Suprapubic skin (tissue), 4 donors: ENCODE data around the gene EEF1E1. TPM values are rescaled to one million over a fixed set of nuclear protein-coding genes. Genes with fewer than 3 reads are reported as not detected.

ENCODE experiments used
- DNase-seq, 2 donors: peaks; one replicate each; pipeline ENCODE4 v3.0.0-alpha.2; 2019; ENCODE audit warnings: low spot score in 2 of 2
- H3K27ac ChIP-seq: fragments of 200-600 bp; sonication (generic); one replicate; pipeline ENCODE4 v1.5.1; 2019
- H3K27me3 ChIP-seq: fragments of 200-600 bp; sonication (generic); one replicate; pipeline ENCODE4 v1.5.1; 2019
- H3K36me3 ChIP-seq: fragments of 200-600 bp; sonication (generic); one replicate; pipeline ENCODE4 v1.5.1; 2019
- H3K4me1 ChIP-seq: fragments of 200-600 bp; sonication (generic); one replicate; pipeline ENCODE4 v1.5.1; 2019
- H3K4me3 ChIP-seq: fragments of 200-600 bp; sonication (generic); one replicate; pipeline ENCODE4 v1.5.1; 2019; ENCODE audit warnings: mild to moderate bottlenecking
- H3K9me3 ChIP-seq: fragments of 200-600 bp; sonication (generic); one replicate; pipeline ENCODE4 v1.5.1; 2019
- CTCF ChIP-seq, 2 donors: fragments of 200-600 bp in 1 of 2; fragments of 450-650 bp in 1 of 2; sonication (generic) in 1 of 2; IDR thresholded peaks; one replicate each; pipeline ENCODE4 v1.5.1; 2016 to 2019; ENCODE audit warnings: antibody characterized with exemption in 2 of 2, mild to moderate bottlenecking in 1 of 2, moderate library complexity in 1 of 2
- EP300 ChIP-seq: sonication (generic); formaldehyde crosslinking; IDR thresholded peaks from one replicate; pipeline ENCODE4 v1.6.1; 2017; ENCODE audit warnings: antibody characterized with exemption
- POLR2A ChIP-seq, 2 donors: fragments of 450-650 bp; IDR thresholded peaks; one replicate each; pipeline ENCODE4 v1.6.1; 2017; ENCODE audit warnings: antibody characterized with exemption in 2 of 2, mild to moderate bottlenecking in 2 of 2, moderate library complexity in 2 of 2
- POLR2AphosphoS5 ChIP-seq, 3 donors: sonication (generic); formaldehyde crosslinking; IDR thresholded peaks; one replicate each; pipeline ENCODE4 v1.6.1; 2017; ENCODE audit warnings: antibody characterized with exemption in 3 of 3
- WGBS: methylation state at CpG from one replicate; pipeline ENCODE4 v1.1.5; 2018; 5-methylcytosine and 5-hydroxymethylcytosine counted together
- total RNA-seq, 4 donors: library from RNA; depleted of rRNA; stranded (reverse); fragments of >200 nt; gene quantifications; one replicate each; pipeline ENCODE4 v1.1.0, GENCODE V29; 2016

EEF1E1 gene
- total RNA-seq, 4 donors from 2014 or later = 15.0 to 42.5 (median 31.3) TPM

GRCh38 chr6:8114956-8115355 lies 12.6 kb upstream of the EEF1E1 start:
- no peak overlapping the region for H3K4me3 ChIP-seq
- WGBS = 96% methylated on average over 4 of the region's 4 CpGs
- TF ChIP-seq EP300 (no peak), POLR2AphosphoS5 (IDR thresholded peaks at IDR 0.05) (no peak), POLR2A (IDR thresholded peaks at IDR 0.05) (no peak), CTCF (IDR thresholded peaks at IDR 0.05) (no peak)
- no peaks in the 10 kb centered on the region for H3K4me1 ChIP-seq
- H3K27me3 ChIP-seq = no peaks in the 10 kb centered on the region
- no peaks in the 10 kb centered on the region for H3K36me3 ChIP-seq
- H3K9me3 ChIP-seq = no peaks in the 10 kb centered on the region
- no peak overlapping the region for H3K27ac ChIP-seq
- no peak for DNase-seq

- Histone ChIP-seq H3K4me3 (no peak overlapping the region), H3K36me3 (no peaks in the 10 kb centered on the region), H3K9me3 (no peaks in the 10 kb centered on the region), H3K4me1 (no peaks in the 10 kb centered on the region), H3K27ac (no peak overlapping the region), H3K27me3 (peaks cover 1% of the 10 kb centered on the region)
- no peak for TF ChIP-seq CTCF (IDR thresholded peaks at IDR 0.05)
- no peak for TF ChIP-seq POLR2A (IDR thresholded peaks at IDR 0.05)
- TF ChIP-seq POLR2AphosphoS5 (IDR thresholded peaks at IDR 0.05) = no peak
- TF ChIP-seq EP300 = no peak
- no peak for DNase-seq
- 43% methylated on average over 4 of the region's 4 CpGs for WGBS
These were observed 10.8 kb upstream of the EEF1E1 start for GRCh38 chr6:8113131-8113654.

- no peak overlapping the region for H3K27ac ChIP-seq
- no peaks in the 10 kb centered on the region for H3K9me3 ChIP-seq
- no peak for DNase-seq
- H3K27me3 ChIP-seq = peaks cover 23% of the 10 kb centered on the region
- no peaks in the 10 kb centered on the region for H3K4me1 ChIP-seq
- WGBS = 91% methylated on average over 1 of the region's 1 CpG
- TF ChIP-seq POLR2A (IDR thresholded peaks at IDR 0.05) = no peak
- TF ChIP-seq POLR2AphosphoS5 (IDR thresholded peaks at IDR 0.05) = no peak
- no peak for TF ChIP-seq CTCF (IDR thresholded peaks at IDR 0.05)
- TF ChIP-seq EP300 = no peak
- no peaks in the 10 kb centered on the region for H3K36me3 ChIP-seq
- H3K4me3 ChIP-seq = no peak overlapping the region
These were observed 8.4 kb upstream of the EEF1E1 start for GRCh38 chr6:8110725-8111124.

GRCh38 chr6:8110117-8110721 lies 7.9 kb upstream of the EEF1E1 start:
- H3K4me3 ChIP-seq = no peak overlapping the region
- peaks cover 23% of the 10 kb centered on the region for H3K27me3 ChIP-seq
- TF ChIP-seq EP300 (no peak), POLR2AphosphoS5 (IDR thresholded peaks at IDR 0.05) (no peak), POLR2A (IDR thresholded peaks at IDR 0.05) (no peak), CTCF (IDR thresholded peaks at IDR 0.05) (no peak)
- 71% methylated on average over 4 of the region's 4 CpGs for WGBS
- no peaks in the 10 kb centered on the region for H3K4me1 ChIP-seq
- no peaks in the 10 kb centered on the region for H3K9me3 ChIP-seq
- H3K36me3 ChIP-seq = no peaks in the 10 kb centered on the region
- no peak for DNase-seq
- H3K27ac ChIP-seq = no peak overlapping the region

DNA sequence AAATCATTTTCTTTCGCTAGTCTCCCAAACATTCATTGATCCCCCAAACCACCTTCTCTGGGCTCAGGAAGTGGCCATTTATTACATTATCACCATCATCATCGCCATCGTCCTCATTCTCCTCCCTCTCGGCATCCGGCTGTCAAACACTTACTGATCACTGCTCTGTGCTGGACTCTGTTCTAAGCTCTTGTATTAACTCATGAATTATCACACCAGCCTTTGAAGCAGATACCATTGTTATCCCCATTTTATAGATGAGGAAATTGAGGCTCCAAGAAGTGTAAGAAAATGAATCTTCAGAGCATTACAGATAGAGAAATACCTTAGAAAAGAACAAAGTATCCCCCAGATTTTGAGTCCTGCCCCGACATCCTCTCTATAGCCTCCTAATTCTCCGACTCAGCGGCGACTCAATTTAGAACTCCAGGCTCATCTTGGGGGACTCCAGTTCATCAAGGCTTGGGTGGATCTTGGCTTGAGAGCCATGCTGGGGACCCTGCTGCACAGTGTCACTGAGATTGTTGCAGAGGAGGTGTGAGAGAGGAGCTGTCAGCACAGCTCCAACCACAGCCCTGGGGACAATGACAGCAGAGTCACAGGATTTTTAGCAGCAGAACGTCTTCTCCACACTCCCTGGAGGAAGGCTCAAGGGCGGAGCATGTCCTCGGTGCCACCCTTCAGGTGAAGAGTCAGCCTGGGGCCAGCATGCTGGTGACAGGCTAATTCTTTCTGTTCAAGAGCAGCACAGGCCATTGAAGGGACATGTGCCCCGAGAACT lies 6.6 kb upstream of the EEF1E1 start:
- Histone ChIP-seq H3K27ac (no peak overlapping the region), H3K4me3 (no peak overlapping the region), H3K4me1 (no peaks in the 10 kb centered on the region), H3K9me3 (no peaks in the 10 kb centered on the region), H3K27me3 (peaks cover 23% of the 10 kb centered on the region), H3K36me3 (no peaks in the 10 kb centered on the region)
- no peak for TF ChIP-seq POLR2AphosphoS5 (IDR thresholded peaks at IDR 0.05)
- no peak for TF ChIP-seq POLR2A (IDR thresholded peaks at IDR 0.05)
- TF ChIP-seq CTCF (IDR thresholded peaks at IDR 0.05) = no peak
- TF ChIP-seq EP300 = no peak
- WGBS = 77% methylated on average over 13 of the region's 13 CpGs
- no peak for DNase-seq
